Chondrocyte (in vitro differentiated cells): ENCODE data around the gene ATN1. TPM values are rescaled to one million over a fixed set of nuclear protein-coding genes. Genes with fewer than 3 reads are reported as not detected.

ENCODE experiments used
- DNase-seq: peaks from one replicate; pipeline ENCODE4 v3.0.0; 2021; ENCODE audit warnings: mixed read lengths, low spot score
- H3K27ac Mint-ChIP-seq: one replicate; pipeline ENCODE4 v1.8.0; 2021; ENCODE audit warnings: mild to moderate bottlenecking, moderate library complexity, mixed read lengths; ENCODE audit not compliant: unreplicated experiment
- H3K27me3 Mint-ChIP-seq: 2 replicates; pipeline ENCODE4 v1.8.0; 2021; ENCODE audit warnings: low read depth, mixed read lengths
- H3K36me3 Mint-ChIP-seq: 2 replicates; pipeline ENCODE4 v1.8.0; 2021; ENCODE audit warnings: low read depth, mixed read lengths
- H3K4me1 Mint-ChIP-seq: 2 replicates; pipeline ENCODE4 v1.8.0; 2021; ENCODE audit warnings: low read depth, mild to moderate bottlenecking, mixed read lengths
- H3K4me3 Mint-ChIP-seq: one replicate; pipeline ENCODE4 v1.8.0; 2021; ENCODE audit warnings: mild to moderate bottlenecking, moderate library complexity, mixed read lengths; ENCODE audit not compliant: unreplicated experiment
- H3K9me3 Mint-ChIP-seq: 2 replicates; pipeline ENCODE4 v1.8.0; 2021; ENCODE audit warnings: low read depth, mixed read lengths
- CTCF ChIP-seq: fragments of 200-600 bp; sonication (generic); IDR thresholded peaks from 2 replicates; pipeline ENCODE4 v1.5.0; 2021; ENCODE audit warnings: antibody characterized with exemption, mild to moderate bottlenecking, moderate library complexity
- total RNA-seq: library from RNA; stranded (reverse); gene quantifications from 3 replicates; pipeline ENCODE4 v1.2.1, GENCODE V29; 2021

ATN1 gene
- total RNA-seq, 1 donor from 2014 or later: 103 TPM

- Mint-ChIP-seq H3K27me3 (no peaks in the 10 kb centered on the region), H3K36me3 (no peaks in the 10 kb centered on the region), H3K27ac (no peak overlapping the region), H3K9me3 (no peaks in the 10 kb centered on the region), H3K4me1 (peaks cover 15% of the 10 kb centered on the region), H3K4me3 (no peak overlapping the region)
- no peak for DNase-seq
- no peak for TF ChIP-seq CTCF
These were observed 32.2 kb downstream of the ATN1 start for GRCh38 chr12:6959805-6960592.

GRCh38 chr12:6960593-6961277 is 33.0 kb downstream of the ATN1 start:
- Mint-ChIP-seq H3K27ac (no peak overlapping the region), H3K9me3 (no peaks in the 10 kb centered on the region), H3K36me3 (peaks cover 4% of the 10 kb centered on the region), H3K4me3 (no peak overlapping the region), H3K4me1 (peaks cover 15% of the 10 kb centered on the region), H3K27me3 (no peaks in the 10 kb centered on the region)
- TF ChIP-seq CTCF: peak; percentile 39
- no peak for DNase-seq

DNA sequence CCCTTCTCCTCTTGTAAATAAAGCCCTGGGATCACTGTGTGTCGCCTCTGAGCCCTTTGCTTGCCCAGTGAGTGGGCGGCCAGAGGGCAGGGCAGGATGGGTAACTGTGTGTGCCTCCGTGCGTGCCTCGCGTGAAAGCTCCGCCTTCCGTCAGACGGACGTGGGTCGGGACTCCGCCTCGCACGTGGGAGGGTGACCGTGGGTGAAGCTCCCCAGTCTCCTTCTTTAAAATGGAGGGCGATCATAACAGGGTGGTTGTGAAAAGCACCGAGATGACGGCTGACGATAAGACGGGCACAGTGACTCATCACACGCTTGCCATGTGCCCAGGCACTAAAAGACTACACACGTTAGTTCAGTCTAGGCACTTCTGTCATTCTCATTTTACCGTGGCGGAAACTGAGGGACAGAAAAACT is 33.5 kb downstream of the ATN1 start:
- H3K4me1 Mint-ChIP-seq: peaks cover 15% of the 10 kb centered on the region
- no peak overlapping the region for H3K4me3 Mint-ChIP-seq
- H3K9me3 Mint-ChIP-seq: no peaks in the 10 kb centered on the region
- H3K27ac Mint-ChIP-seq: no peak overlapping the region
- H3K27me3 Mint-ChIP-seq: no peaks in the 10 kb centered on the region
- no peak for DNase-seq
- H3K36me3 Mint-ChIP-seq: peaks cover 4% of the 10 kb centered on the region
- no peak for TF ChIP-seq CTCF

GRCh38 chr12:6961695-6962284 is 34.0 kb downstream of the ATN1 start:
- Mint-ChIP-seq H3K27ac (peak overlapping the region; percentile 93), H3K27me3 (no peaks in the 10 kb centered on the region), H3K4me3 (peak overlapping the region; percentile 50), H3K4me1 (peaks cover 15% of the 10 kb centered on the region), H3K9me3 (no peaks in the 10 kb centered on the region), H3K36me3 (peaks cover 5% of the 10 kb centered on the region)
- peak; percentile 80 for TF ChIP-seq CTCF
- no peak for DNase-seq

DNA sequence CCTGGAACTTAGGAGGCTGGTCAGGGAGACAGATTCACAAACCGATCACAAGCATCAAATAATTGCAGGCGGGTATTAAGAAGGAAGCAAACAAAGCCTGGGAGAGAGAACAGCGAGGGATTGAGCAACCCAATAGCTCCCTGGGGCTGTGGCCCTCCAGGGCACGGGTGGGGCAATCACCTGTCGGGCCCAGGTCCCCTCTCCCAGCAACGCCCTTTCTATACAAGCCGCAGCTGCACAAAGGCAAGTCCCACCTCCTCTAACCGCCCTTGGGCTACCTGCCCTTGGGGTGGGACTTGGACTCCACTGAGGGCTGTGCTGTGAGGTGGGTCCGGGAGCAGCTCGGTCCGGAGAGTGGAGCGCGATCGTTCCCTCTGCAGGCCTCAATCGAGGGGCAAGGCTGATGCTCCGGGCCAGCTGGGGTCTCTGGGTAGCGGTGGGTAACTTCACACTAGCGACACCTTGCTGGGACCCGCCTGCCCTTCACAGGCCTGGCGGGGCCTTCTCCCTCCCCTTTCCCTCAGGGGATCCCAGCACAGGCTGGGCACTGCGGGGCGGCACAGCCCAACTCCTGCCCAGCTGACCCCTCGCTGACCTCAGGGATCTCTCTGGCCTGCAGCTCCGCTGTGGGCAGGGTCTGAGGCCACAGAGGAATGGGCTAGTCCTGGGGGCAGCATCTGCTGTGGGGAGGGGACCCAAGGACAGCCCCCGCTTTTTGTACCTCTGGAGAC is 34.7 kb downstream of the ATN1 start:
- no peaks in the 10 kb centered on the region for H3K9me3 Mint-ChIP-seq
- peak overlapping the region; percentile 50 for H3K4me3 Mint-ChIP-seq
- TF ChIP-seq CTCF: peak; percentile 6
- no peak for DNase-seq
- peaks cover 15% of the 10 kb centered on the region for H3K4me1 Mint-ChIP-seq
- peak overlapping the region; percentile 93 for H3K27ac Mint-ChIP-seq
- peaks cover 8% of the 10 kb centered on the region for H3K36me3 Mint-ChIP-seq
- H3K27me3 Mint-ChIP-seq: no peaks in the 10 kb centered on the region
